ENCODE data around the gene CDHR2. TPM values are rescaled to one million over a fixed set of nuclear protein-coding genes. Genes with fewer than 3 reads are reported as not detected.

The CDHR2 gene
- total and polyA plus RNA-seq, 3 donors from 2014 or later = 32.0 to 60.5 (median 39.8) TPM

DNA sequence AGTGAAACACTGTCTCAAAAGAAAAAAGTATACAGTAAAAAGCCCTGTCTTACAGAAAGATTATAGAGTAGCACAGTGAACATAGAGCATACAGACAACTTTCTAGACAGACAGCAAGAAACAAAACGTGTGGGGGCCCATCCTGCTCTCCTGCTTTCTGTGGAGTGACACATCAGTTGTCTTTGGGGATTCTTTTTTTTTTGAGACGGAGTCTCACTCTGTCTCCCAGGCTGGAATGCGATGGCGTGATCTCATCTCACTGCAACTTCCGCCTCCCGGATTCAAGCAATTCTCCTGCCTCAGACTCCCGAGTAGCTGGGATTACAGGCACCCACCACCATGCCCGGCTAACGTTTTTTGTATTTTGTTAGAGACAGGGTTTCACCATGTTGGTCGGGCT, 14.9 kb downstream of the CDHR2 start:
- intact Hi-C loops (cut with DNase I; ENCODE audit: low total_unique reads) = no loop called here
- no peak for DNase-seq
- H3K27ac ChIP-seq = peak overlapping the region in 1 of 2 donors; percentile 36

DNA sequence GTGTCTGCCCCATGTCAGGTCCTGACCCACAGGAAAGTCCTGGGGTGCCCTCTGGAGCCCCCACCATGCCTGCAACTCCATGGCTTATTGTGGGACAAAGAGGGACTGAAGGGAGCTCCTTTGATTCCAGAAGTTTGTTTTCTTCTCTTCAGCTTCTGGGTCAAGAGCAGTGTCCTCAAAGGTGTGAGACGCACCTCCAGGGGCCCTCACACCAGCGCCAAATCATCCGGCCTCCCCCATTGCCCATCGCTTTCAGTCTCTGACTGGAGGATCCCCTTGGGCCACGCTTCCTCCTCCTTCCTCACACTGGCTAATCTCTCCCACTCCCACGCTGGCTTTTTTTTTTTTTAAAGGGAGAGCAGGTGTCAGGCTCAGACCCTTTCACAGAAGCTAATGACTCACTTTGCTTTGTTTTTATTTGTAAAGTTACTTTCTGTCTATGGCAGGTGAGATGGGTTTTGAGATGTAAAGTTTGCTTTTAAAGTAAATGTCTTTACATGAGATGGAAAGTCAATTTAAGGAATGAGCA, 16.7 kb downstream of the CDHR2 start:
- intact Hi-C loops (cut with DNase I; ENCODE audit: low total_unique reads) = no loop called here
- 44 to 58% methylated on average over 6 of the region's 6 CpGs for WGBS, 2 donors

More for the DNA sequence above, 14.9 kb downstream of the CDHR2 start:
- Histone ChIP-seq H3K4me1 (no peaks in the 10 kb centered on the region), H3K27me3 (no peaks in the 10 kb centered on the region), H3K4me3 (no peak overlapping the region), H3K36me3 (ENCODE audit: low read depth, missing control alignments) (no peaks in the 10 kb centered on the region), H3K9me3 (no peaks in the 10 kb centered on the region)
- WGBS, 2 donors = 58 to 67% methylated on average over 9 to 10 of the region's 10 CpGs
- TF ChIP-seq, protein P1, sequence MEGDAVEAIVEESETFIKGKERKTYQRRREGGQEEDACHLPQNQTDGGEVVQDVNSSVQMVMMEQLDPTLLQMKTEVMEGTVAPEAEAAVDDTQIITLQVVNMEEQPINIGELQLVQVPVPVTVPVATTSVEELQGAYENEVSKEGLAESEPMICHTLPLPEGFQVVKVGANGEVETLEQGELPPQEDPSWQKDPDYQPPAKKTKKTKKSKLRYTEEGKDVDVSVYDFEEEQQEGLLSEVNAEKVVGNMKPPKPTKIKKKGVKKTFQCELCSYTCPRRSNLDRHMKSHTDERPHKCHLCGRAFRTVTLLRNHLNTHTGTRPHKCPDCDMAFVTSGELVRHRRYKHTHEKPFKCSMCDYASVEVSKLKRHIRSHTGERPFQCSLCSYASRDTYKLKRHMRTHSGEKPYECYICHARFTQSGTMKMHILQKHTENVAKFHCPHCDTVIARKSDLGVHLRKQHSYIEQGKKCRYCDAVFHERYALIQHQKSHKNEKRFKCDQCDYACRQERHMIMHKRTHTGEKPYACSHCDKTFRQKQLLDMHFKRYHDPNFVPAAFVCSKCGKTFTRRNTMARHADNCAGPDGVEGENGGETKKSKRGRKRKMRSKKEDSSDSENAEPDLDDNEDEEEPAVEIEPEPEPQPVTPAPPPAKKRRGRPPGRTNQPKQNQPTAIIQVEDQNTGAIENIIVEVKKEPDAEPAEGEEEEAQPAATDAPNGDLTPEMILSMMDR (IDR thresholded peaks at IDR 0.05) = no peak
- TF ChIP-seq POLR2A (IDR thresholded peaks at IDR 0.05) = no peak

DNA sequence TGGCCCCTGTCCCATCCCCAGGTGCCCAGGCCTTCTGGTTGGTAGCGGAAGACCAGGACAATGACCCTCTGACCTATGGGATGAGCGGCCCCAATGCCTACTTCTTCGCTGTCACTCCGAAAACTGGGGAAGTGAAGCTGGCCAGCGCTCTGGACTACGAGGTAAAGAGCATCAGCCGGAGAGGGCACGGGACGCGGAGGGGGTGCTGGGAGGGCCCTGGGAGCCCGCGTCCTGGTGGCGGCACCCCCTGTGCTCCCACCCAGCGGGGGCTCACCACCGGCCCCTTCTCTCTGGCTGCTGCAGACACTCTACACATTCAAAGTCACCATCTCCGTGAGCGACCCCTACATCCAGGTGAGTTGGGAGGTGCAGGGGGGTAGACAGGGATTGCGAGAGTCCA, 19.5 kb downstream of the CDHR2 start:
- H3K27me3 ChIP-seq = no peaks in the 10 kb centered on the region
- no peaks in the 10 kb centered on the region for H3K36me3 ChIP-seq (ENCODE audit: low read depth, missing control alignments)
- no peak for DNase-seq
- no peak overlapping the region for H3K4me3 ChIP-seq
- no peak for TF ChIP-seq POLR2A (IDR thresholded peaks at IDR 0.05)
- TF ChIP-seq, protein P1 (IDR thresholded peaks at IDR 0.05) = no peak
- no peaks in the 10 kb centered on the region for H3K4me1 ChIP-seq
- no peak overlapping the region for H3K27ac ChIP-seq
- WGBS, 2 donors = 79 to 81% methylated on average over 14 to 17 of the region's 18 CpGs
- intact Hi-C loops (cut with DNase I; ENCODE audit: low total_unique reads) = no loop called here
- H3K9me3 ChIP-seq = no peaks in the 10 kb centered on the region

More for the DNA sequence above, 16.7 kb downstream of the CDHR2 start:
- no peaks in the 10 kb centered on the region for H3K36me3 ChIP-seq (ENCODE audit: low read depth, missing control alignments)
- no peak overlapping the region for H3K4me3 ChIP-seq
- H3K9me3 ChIP-seq = no peaks in the 10 kb centered on the region
- no peaks in the 10 kb centered on the region for H3K27me3 ChIP-seq
- DNase-seq = no peak
- H3K27ac ChIP-seq = no peak overlapping the region
- H3K4me1 ChIP-seq = no peaks in the 10 kb centered on the region
- no peak for TF ChIP-seq POLR2A (IDR thresholded peaks at IDR 0.05)
- TF ChIP-seq, protein P1 (IDR thresholded peaks at IDR 0.05) = no peak

DNA sequence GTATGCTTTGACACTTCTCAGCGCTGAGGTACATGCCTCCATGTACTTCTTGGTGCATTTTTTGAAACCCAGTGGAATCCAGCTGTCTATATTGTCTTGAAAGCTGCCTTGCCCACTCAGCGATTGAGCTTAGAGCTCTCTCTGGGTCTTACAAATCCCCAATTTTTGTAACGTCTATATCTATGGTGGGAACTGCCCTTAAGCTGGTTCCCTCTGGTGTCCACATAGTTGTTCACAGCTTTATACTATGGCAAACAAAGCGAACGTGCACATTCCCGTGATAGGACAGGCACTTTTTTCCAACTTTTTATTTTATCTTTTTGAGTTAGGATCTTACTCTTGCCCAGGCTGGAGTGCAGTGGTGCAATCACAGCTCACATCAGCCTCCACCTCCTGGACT, 20.9 kb downstream of the CDHR2 start:
- H3K4me1 ChIP-seq = no peaks in the 10 kb centered on the region
- intact Hi-C loops (cut with DNase I; ENCODE audit: low total_unique reads) = no loop called here
- 50 to 55% methylated on average over 6 of the region's 6 CpGs for WGBS, 2 donors
- TF ChIP-seq, protein P1 (IDR thresholded peaks at IDR 0.05) = no peak
- TF ChIP-seq POLR2A (IDR thresholded peaks at IDR 0.05) = no peak
- DNase-seq = no peak
- H3K36me3 ChIP-seq (ENCODE audit: low read depth, missing control alignments) = no peaks in the 10 kb centered on the region
- H3K9me3 ChIP-seq = no peaks in the 10 kb centered on the region
- H3K27me3 ChIP-seq = no peaks in the 10 kb centered on the region
- H3K4me3 ChIP-seq = no peak overlapping the region
- H3K27ac ChIP-seq = no peak overlapping the region

All from testis (tissue), 3 donors.